ENCODE data around the gene CD63. TPM values are rescaled to one million over a fixed set of nuclear protein-coding genes. Genes with fewer than 3 reads are reported as not detected.

The CD63 gene
- total and polyA plus RNA-seq, 8 donors = 71.2 to 1,329 (median 464) TPM

DNA sequence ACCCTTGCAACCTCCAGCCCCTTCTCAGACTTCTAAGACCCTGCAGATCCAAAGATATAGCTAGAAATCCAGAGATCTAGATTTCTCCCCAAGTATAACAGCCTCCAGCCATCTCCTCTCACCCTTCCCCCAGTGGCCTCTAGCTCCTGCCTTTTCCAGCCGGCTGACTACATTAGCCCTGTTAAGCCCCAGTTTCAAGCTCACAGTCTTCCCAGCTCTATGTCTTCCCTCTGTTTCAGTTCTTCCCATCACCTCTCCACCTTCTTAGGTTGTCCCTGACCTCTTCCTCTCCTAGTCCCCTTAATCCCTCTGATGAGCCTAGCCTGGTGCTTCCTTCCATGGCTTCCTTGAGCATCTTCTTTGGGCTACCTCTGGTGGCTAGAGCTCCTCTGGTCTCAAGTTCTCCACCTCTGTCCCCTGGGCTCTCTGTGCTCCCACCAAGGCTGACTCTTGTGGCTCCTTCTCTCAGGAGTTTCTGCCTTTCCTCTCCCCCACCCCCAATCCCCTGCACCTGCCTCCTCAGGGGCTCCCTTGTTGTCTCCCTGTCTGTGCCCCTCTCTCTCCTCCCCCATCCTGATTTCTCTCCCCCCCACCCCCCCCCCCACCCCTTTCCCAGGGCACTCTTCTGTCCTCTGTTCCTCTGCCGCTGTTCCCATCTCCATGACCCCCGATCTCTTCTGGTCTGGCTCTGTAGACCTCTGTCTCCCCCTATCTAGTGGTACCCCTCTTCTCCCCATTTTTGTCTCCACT is 13.3 kb upstream of the CD63 start:
- H3K27ac ChIP-seq = peak overlapping the region in 4 of 5 donors; percentile 54 to 79 (median 69)
- TF ChIP-seq EP300 (IDR thresholded peaks at IDR 0.05) = no peak
- no peak for TF ChIP-seq POLR2AphosphoS5 (IDR thresholded peaks at IDR 0.05)
- TF ChIP-seq, protein P1, sequence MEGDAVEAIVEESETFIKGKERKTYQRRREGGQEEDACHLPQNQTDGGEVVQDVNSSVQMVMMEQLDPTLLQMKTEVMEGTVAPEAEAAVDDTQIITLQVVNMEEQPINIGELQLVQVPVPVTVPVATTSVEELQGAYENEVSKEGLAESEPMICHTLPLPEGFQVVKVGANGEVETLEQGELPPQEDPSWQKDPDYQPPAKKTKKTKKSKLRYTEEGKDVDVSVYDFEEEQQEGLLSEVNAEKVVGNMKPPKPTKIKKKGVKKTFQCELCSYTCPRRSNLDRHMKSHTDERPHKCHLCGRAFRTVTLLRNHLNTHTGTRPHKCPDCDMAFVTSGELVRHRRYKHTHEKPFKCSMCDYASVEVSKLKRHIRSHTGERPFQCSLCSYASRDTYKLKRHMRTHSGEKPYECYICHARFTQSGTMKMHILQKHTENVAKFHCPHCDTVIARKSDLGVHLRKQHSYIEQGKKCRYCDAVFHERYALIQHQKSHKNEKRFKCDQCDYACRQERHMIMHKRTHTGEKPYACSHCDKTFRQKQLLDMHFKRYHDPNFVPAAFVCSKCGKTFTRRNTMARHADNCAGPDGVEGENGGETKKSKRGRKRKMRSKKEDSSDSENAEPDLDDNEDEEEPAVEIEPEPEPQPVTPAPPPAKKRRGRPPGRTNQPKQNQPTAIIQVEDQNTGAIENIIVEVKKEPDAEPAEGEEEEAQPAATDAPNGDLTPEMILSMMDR (IDR thresholded peaks at IDR 0.05) = no peak
- no peak for TF ChIP-seq POLR2A (IDR thresholded peaks at IDR 0.05)
- peaks cover 0 to 38% (median 0%) of the 10 kb centered on the region in 3 donors for H3K27me3 ChIP-seq
- peaks cover 25 to 57% (median 52%) of the 10 kb centered on the region in 4 donors for H3K4me1 ChIP-seq
- no peak for DNase-seq
- 15 to 36% (median 21%) methylated on average over 2 to 3 of the region's 3 CpGs for WGBS, 5 donors
- H3K9me3 ChIP-seq = no peaks in the 10 kb centered on the region
- peak overlapping the region in 3 of 4 donors; percentile 59 to 74 (median 59) for H3K4me3 ChIP-seq
- intact Hi-C loops (cut with DNase I; ENCODE audit: low total_unique reads) = loop anchor here (5.0 to 10.0 kb wide), 2 partner anchors 53 to 195 kb away; no protein-coding TSS in a partner anchor
- no peaks in the 10 kb centered on the region for H3K36me3 ChIP-seq

DNA sequence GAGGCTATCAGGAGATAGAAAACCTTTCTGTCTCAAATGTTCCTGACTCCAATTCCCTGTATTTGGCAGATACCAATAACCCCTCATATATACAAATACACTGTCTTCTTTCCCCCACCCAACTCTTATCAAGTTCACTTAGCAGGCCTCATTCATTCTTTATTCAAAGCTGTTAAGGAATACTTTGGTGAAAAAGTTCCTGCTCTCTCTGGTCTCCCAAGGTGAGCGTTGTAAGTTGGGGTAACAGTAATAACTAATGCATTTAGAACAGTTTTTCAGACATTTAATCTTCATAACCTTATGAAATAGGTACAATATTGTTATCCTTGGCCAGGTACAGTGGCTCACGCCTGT is 10.2 kb upstream of the CD63 start:
- no peaks in the 10 kb centered on the region for H3K9me3 ChIP-seq
- TF ChIP-seq EP300 (IDR thresholded peaks at IDR 0.05) (no peak), POLR2A (IDR thresholded peaks at IDR 0.05) (no peak), POLR2AphosphoS5 (IDR thresholded peaks at IDR 0.05) (no peak)
- TF ChIP-seq, protein P1 (IDR thresholded peaks at IDR 0.05) = peak in 1 of 7 experiments; percentile 4
- H3K4me1 ChIP-seq = peaks cover 16 to 39% (median 34%) of the 10 kb centered on the region in 4 donors
- peak overlapping the region in 3 of 4 donors; percentile 52 to 60 (median 58) for H3K4me3 ChIP-seq
- WGBS, 5 donors = 49 to 68% (median 60%) methylated on average over 2 of the region's 2 CpGs
- intact Hi-C loops (cut with DNase I; ENCODE audit: low total_unique reads) = no loop called here
- H3K27me3 ChIP-seq = peaks cover 0 to 19% (median 0%) of the 10 kb centered on the region in 3 donors
- peak overlapping the region in 2 of 5 donors; percentile 82 to 88 for H3K27ac ChIP-seq
- DNase-seq = no peak
- H3K36me3 ChIP-seq = no peaks in the 10 kb centered on the region

DNA sequence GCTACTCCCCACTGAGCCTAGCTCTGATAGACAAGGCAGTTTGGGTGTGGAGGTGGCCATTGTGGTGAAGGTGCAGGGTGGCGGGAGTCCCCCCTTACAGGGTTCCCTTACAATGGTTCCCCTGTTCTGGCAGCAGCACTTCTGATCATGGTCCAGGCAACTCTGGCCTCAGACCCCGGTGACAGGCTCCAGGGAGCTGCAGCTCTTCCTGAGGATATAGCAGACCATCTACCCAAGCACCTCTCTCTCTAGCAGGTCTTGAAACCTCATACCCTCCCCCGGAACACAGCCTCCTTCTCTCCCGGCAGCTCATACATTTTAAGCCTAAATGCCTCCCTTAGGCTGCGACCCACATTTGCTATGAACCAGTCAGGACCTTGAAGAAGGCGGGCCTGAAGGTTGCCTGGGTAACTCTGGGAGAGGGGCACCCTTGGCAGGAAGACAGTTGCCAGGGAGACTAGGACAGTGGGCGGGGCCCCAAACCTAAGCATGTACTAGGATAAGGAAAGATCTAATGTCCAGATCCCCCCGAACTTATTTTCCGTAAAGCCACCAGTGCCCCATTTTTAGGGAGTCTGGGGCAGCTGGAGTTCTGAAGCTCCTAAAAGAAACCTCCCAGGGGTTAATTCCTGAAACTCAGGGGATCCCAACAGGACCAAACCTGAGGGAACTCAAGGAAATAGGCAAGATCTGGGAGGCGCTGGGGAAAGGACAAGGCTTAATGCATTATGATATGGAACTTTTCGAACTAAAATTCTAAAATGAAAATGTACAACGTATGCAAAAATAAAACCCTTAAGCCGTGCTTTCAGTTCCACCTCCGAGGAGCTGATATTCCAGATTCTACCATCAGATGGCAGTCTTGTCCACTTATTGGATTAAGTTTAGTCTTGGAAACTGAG is 9.6 kb upstream of the CD63 start:
- intact Hi-C loops (cut with DNase I; ENCODE audit: low total_unique reads) = no loop called here
- TF ChIP-seq POLR2AphosphoS5 (IDR thresholded peaks at IDR 0.05) (peak in 1 of 3 donors; percentile 52), EP300 (IDR thresholded peaks at IDR 0.05) (no peak), POLR2A (IDR thresholded peaks at IDR 0.05) (no peak)
- TF ChIP-seq, protein P1 (IDR thresholded peaks at IDR 0.05) = peak in 5 of 7 experiments; percentile 75 to 94 (median 86)
- 0 to 1% (median 1%) methylated on average over 14 of the region's 14 CpGs for WGBS, 5 donors
- Histone ChIP-seq H3K9me3 (no peaks in the 10 kb centered on the region), H3K27ac (peak overlapping the region; percentile 68 to 88 (median 82)), H3K4me1 (peaks cover 11 to 33% (median 27%) of the 10 kb centered on the region in 4 donors), H3K4me3 (peak overlapping the region; percentile 52 to 60 (median 58)), H3K36me3 (no peaks in the 10 kb centered on the region), H3K27me3 (peaks cover 0 to 13% (median 0%) of the 10 kb centered on the region in 3 donors)
- DNase-seq = peak; percentile 68 to 95

DNA sequence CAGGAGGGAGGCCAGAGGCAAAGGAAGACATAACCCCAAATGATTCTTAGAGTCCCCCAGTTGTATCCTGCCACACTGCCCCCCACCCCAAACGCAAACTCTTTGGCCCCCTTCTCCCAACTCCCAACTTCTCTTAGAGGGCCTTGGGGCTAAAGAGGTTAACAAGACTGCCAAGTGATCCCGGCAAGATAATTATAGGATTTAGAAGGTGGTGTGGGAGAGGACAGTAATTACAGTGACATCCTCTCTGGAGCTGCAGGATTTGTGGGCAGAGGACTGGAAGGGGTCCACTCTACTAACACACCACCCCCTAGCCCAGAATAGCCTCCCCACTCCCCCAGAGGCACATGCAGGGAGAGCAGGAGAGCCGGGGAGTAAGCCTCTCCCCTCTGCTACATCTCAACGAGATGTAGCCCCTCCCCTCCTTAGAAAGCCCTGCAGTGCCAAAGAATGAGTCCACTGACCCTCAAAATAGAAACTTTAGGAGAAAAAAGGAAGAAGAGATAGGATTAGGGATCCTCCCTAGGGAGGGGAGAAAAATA is 8.8 kb upstream of the CD63 start:
- intact Hi-C loops (cut with DNase I; ENCODE audit: low total_unique reads) = no loop called here

More for the DNA sequence above, 8.8 kb upstream of the CD63 start:
- Histone ChIP-seq H3K9me3 (no peaks in the 10 kb centered on the region), H3K27ac (peak overlapping the region; percentile 68 to 88 (median 82)), H3K4me3 (peak overlapping the region; percentile 52 to 60 (median 58)), H3K27me3 (peaks cover 0 to 11% (median 0%) of the 10 kb centered on the region in 3 donors), H3K36me3 (no peaks in the 10 kb centered on the region), H3K4me1 (peaks cover 11 to 31% (median 25%) of the 10 kb centered on the region in 4 donors)
- no peak for TF ChIP-seq POLR2AphosphoS5 (IDR thresholded peaks at IDR 0.05)
- TF ChIP-seq, protein P1 (IDR thresholded peaks at IDR 0.05) = no peak
- TF ChIP-seq POLR2A (IDR thresholded peaks at IDR 0.05) = no peak
- no peak for TF ChIP-seq EP300 (IDR thresholded peaks at IDR 0.05)
- DNase-seq = peak in 1 of 2 donors; percentile 77
- 6 to 20% (median 14%) methylated on average over 4 of the region's 4 CpGs for WGBS, 5 donors

All from stomach (tissue), 9 donors.